Measurements from ENCODE around the gene NACC2. TPM values are rescaled to one million over a fixed set of nuclear protein-coding genes. Genes with fewer than 3 reads are reported as not detected.

NACC2 gene
- total and polyA plus RNA-seq, 4 donors, result 4.8 to 17.8 (median 8.8) TPM

DNA sequence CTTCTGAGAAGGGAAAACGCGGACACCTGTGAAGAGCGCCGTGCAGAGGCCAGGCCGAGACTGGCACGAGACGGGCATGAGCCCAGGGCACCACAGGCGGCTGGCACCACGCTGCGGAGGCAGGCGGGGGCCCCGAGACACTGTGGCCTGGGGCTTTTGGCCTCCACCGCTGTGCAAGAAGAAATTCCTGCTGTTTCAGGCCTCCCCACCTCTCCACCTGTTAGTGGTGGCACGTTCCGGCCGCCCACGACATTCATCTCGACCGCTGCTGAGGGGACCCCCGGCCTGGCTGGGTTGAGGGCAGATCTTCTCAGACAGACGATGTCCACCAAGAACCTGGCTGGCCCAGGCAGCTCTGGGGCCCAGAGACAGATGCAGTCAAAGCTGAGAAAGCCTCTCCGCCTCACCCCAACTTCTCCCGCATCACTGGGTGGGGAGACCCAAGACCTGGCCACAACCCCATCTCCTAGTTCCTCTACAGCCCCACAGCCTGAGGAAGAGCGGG is 11.5 kb downstream of the NACC2 start:
- TF ChIP-seq NR2F2 (IDR thresholded peaks at IDR 0.05) (no peak), JUND (IDR thresholded peaks at IDR 0.05) (no peak), YY1 (IDR thresholded peaks at IDR 0.05) (no peak), RAD21 (IDR thresholded peaks at IDR 0.05) (no peak), SP1 (IDR thresholded peaks at IDR 0.05) (no peak), RXRA (IDR thresholded peaks at IDR 0.05) (no peak), GABPA (IDR thresholded peaks at IDR 0.05 in 1 of 2, conservative IDR thresholded peaks at IDR 0.05 in 1 of 2) (no peak), EGR1 (IDR thresholded peaks at IDR 0.05; ENCODE audit: low read depth in 2 of 2) (no peak), HNF4G (IDR thresholded peaks at IDR 0.05) (no peak), FOXA1 (IDR thresholded peaks at IDR 0.05) (no peak), HNF4A (conservative IDR thresholded peaks at IDR 0.05) (no peak), TAF1 (conservative IDR thresholded peaks at IDR 0.05) (no peak), FOXA2 (IDR thresholded peaks at IDR 0.05) (no peak)
- TF ChIP-seq, protein P1, sequence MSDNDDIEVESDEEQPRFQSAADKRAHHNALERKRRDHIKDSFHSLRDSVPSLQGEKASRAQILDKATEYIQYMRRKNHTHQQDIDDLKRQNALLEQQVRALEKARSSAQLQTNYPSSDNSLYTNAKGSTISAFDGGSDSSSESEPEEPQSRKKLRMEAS (IDR thresholded peaks at IDR 0.05), result no peak
- TF ChIP-seq, protein P2, sequence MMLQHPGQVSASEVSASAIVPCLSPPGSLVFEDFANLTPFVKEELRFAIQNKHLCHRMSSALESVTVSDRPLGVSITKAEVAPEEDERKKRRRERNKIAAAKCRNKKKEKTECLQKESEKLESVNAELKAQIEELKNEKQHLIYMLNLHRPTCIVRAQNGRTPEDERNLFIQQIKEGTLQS (IDR thresholded peaks at IDR 0.05), result no peak
- TF ChIP-seq, protein P3, sequence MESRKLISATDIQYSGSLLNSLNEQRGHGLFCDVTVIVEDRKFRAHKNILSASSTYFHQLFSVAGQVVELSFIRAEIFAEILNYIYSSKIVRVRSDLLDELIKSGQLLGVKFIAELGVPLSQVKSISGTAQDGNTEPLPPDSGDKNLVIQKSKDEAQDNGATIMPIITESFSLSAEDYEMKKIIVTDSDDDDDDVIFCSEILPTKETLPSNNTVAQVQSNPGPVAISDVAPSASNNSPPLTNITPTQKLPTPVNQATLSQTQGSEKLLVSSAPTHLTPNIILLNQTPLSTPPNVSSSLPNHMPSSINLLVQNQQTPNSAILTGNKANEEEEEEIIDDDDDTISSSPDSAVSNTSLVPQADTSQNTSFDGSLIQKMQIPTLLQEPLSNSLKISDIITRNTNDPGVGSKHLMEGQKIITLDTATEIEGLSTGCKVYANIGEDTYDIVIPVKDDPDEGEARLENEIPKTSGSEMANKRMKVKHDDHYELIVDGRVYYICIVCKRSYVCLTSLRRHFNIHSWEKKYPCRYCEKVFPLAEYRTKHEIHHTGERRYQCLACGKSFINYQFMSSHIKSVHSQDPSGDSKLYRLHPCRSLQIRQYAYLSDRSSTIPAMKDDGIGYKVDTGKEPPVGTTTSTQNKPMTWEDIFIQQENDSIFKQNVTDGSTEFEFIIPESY (IDR thresholded peaks at IDR 0.05), result no peak
- TF ChIP-seq, protein P4, sequence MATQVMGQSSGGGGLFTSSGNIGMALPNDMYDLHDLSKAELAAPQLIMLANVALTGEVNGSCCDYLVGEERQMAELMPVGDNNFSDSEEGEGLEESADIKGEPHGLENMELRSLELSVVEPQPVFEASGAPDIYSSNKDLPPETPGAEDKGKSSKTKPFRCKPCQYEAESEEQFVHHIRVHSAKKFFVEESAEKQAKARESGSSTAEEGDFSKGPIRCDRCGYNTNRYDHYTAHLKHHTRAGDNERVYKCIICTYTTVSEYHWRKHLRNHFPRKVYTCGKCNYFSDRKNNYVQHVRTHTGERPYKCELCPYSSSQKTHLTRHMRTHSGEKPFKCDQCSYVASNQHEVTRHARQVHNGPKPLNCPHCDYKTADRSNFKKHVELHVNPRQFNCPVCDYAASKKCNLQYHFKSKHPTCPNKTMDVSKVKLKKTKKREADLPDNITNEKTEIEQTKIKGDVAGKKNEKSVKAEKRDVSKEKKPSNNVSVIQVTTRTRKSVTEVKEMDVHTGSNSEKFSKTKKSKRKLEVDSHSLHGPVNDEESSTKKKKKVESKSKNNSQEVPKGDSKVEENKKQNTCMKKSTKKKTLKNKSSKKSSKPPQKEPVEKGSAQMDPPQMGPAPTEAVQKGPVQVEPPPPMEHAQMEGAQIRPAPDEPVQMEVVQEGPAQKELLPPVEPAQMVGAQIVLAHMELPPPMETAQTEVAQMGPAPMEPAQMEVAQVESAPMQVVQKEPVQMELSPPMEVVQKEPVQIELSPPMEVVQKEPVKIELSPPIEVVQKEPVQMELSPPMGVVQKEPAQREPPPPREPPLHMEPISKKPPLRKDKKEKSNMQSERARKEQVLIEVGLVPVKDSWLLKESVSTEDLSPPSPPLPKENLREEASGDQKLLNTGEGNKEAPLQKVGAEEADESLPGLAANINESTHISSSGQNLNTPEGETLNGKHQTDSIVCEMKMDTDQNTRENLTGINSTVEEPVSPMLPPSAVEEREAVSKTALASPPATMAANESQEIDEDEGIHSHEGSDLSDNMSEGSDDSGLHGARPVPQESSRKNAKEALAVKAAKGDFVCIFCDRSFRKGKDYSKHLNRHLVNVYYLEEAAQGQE (IDR thresholded peaks at IDR 0.05), result no peak
- TF ChIP-seq, protein P5, sequence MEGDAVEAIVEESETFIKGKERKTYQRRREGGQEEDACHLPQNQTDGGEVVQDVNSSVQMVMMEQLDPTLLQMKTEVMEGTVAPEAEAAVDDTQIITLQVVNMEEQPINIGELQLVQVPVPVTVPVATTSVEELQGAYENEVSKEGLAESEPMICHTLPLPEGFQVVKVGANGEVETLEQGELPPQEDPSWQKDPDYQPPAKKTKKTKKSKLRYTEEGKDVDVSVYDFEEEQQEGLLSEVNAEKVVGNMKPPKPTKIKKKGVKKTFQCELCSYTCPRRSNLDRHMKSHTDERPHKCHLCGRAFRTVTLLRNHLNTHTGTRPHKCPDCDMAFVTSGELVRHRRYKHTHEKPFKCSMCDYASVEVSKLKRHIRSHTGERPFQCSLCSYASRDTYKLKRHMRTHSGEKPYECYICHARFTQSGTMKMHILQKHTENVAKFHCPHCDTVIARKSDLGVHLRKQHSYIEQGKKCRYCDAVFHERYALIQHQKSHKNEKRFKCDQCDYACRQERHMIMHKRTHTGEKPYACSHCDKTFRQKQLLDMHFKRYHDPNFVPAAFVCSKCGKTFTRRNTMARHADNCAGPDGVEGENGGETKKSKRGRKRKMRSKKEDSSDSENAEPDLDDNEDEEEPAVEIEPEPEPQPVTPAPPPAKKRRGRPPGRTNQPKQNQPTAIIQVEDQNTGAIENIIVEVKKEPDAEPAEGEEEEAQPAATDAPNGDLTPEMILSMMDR (IDR thresholded peaks at IDR 0.05; ENCODE audit: low read depth, low read length, missing input control), result no peak
- Histone ChIP-seq H3K27ac (ENCODE audit: low read depth in 1 of 2, low read length in 2 of 2) (no peak overlapping the region), H3K36me3 (ENCODE audit: control insufficient read depth in 4 of 4, insufficient read depth in 3 of 4, low read depth in 1 of 4, low read length in 3 of 4) (peaks cover 0 to 6% (median 1%) of the 10 kb centered on the region in 4 donors), H3K4me1 (ENCODE audit: control insufficient read depth in 4 of 4, insufficient read depth in 4 of 4, low read length in 3 of 4) (peaks cover 9 to 44% (median 19%) of the 10 kb centered on the region in 4 donors), H3K9me3 (ENCODE audit: control insufficient read depth in 4 of 4, low read length in 3 of 4) (no peaks in the 10 kb centered on the region), H3K9ac (ENCODE audit: low read depth in 1 of 2, low read length in 2 of 2) (no peak overlapping the region), H3K27me3 (ENCODE audit: control insufficient read depth in 4 of 4, insufficient read depth in 4 of 4, low read length in 3 of 4) (no peaks in the 10 kb centered on the region), H3K4me3 (ENCODE audit: low read depth in 1 of 3, low read length in 3 of 3) (no peak overlapping the region)
- no peak for DNase-seq (ENCODE audit: low spot score)
- 91% methylated on average over 24 of the region's 24 CpGs for WGBS

Data from liver (tissue), 9 donors.